Ovary (tissue), 3 donors: ENCODE measurements around the gene KCTD17.

ENCODE experiments used
- CTCF ChIP-seq, 3 donors: fragments of 450-650 bp in 2 of 3; fragments of 200-600 bp in 1 of 3; IDR thresholded peaks; one replicate each; pipeline versions ENCODE4 v1.5.1 to v1.8.0; 2016 to 2022; ENCODE audit warnings: antibody characterized with exemption in 3 of 3, mild to moderate bottlenecking in 1 of 3
- EP300 ChIP-seq: sonication (generic); formaldehyde crosslinking; IDR thresholded peaks from one replicate; pipeline ENCODE4 v1.6.1; 2017; ENCODE audit warnings: antibody characterized with exemption
- POLR2A ChIP-seq: fragments of 450-650 bp; IDR thresholded peaks from one replicate; pipeline ENCODE4 v1.6.1; 2017; ENCODE audit warnings: antibody characterized with exemption, mild to moderate bottlenecking, moderate library complexity
- donor health status: DM: no; HTN: no; CAD: no.

GRCh38 chr22:37001826-37002225, 49.7 kb upstream of the KCTD17 start:
- TF ChIP-seq CTCF (IDR thresholded peaks at IDR 0.05) (no peak), POLR2A (no peak), EP300 (no peak)
